H9 (cell line): ENCODE results near the gene DDX21. TPM values are rescaled to one million over a fixed set of nuclear protein-coding genes. Genes with fewer than 3 reads are reported as not detected.
"Not testable (repeated sequence)": the region's sequence is repeated elsewhere in the genome, so short reads cannot be mapped to it uniquely, and the experiment has no call there.

Experiments used
- DNase-seq: peaks from one replicate; pipeline ENCODE4 v3.0.0-alpha.2; 2017
- H2AFZ ChIP-seq: one replicate; pipeline ENCODE4 v1.6.1; 2013; ENCODE audit warnings: mild to moderate bottlenecking, low read length, control low read depth, moderate library complexity
- H2AK5ac ChIP-seq: 2 replicates; pipeline ENCODE4 v1.6.1; 2013; ENCODE audit warnings: low read length, control low read depth, mixed read lengths; ENCODE audit not compliant: insufficient read length
- H2BK120ac ChIP-seq: one replicate; pipeline ENCODE4 v1.6.1; 2013; ENCODE audit warnings: low read depth, mild to moderate bottlenecking, low read length, control low read depth, inconsistent platforms; ENCODE audit not compliant: poor library complexity, severe bottlenecking
- H2BK12ac ChIP-seq: 2 replicates; pipeline ENCODE4 v1.6.1; 2013; ENCODE audit warnings: low read length, control low read depth, mixed read lengths, low read depth; ENCODE audit not compliant: insufficient read length
- H2BK15ac ChIP-seq: 2 replicates; pipeline ENCODE4 v1.6.1; 2013; ENCODE audit warnings: low read depth, low read length, control low read depth
- H2BK20ac ChIP-seq: one replicate; pipeline ENCODE4 v1.6.1; 2013; ENCODE audit warnings: low read depth, mild to moderate bottlenecking, low read length, control low read depth, inconsistent platforms; ENCODE audit not compliant: poor library complexity, severe bottlenecking
- H2BK5ac ChIP-seq: 2 replicates; pipeline ENCODE4 v1.6.1; 2013; ENCODE audit warnings: low read length, control low read depth, mixed read lengths; ENCODE audit not compliant: insufficient read length
- H3K14ac ChIP-seq: 2 replicates; pipeline ENCODE4 v1.6.1; 2013; ENCODE audit warnings: low read length, control low read depth; ENCODE audit not compliant: insufficient read depth
- H3K18ac ChIP-seq: 2 replicates; pipeline ENCODE4 v1.6.1; 2013; ENCODE audit warnings: low read depth, mild to moderate bottlenecking, mixed read lengths, low read length, control low read depth; ENCODE audit not compliant: insufficient read length
- H3K23ac ChIP-seq: 2 replicates; pipeline ENCODE4 v1.6.1; 2013; ENCODE audit warnings: low read length, control low read depth, mixed read lengths, low read depth; ENCODE audit not compliant: insufficient read length
- H3K23me2 ChIP-seq: 2 replicates; pipeline ENCODE4 v1.6.1; 2013; ENCODE audit warnings: low read depth, mild to moderate bottlenecking, mixed read lengths, low read length, control low read depth; ENCODE audit not compliant: insufficient read length, poor library complexity, severe bottlenecking
- H3K27ac ChIP-seq: 2 replicates; pipeline ENCODE4 v1.5.1; 2013; ENCODE audit warnings: low read length, control low read depth, mixed read lengths, low read depth; ENCODE audit not compliant: insufficient read length
- H3K27me3 ChIP-seq: 2 replicates; pipeline ENCODE4 v1.6.1; 2013; ENCODE audit warnings: low read length, control low read depth, inconsistent platforms; ENCODE audit not compliant: insufficient read depth
- H3K4ac ChIP-seq: 2 replicates; pipeline ENCODE4 v1.6.1; 2013; ENCODE audit warnings: low read depth, mild to moderate bottlenecking, control low read depth, inconsistent platforms, low read length, moderate library complexity
- H3K4me1 ChIP-seq: 2 replicates; pipeline ENCODE4 v1.6.1; 2013; ENCODE audit warnings: low read length, control low read depth, inconsistent platforms; ENCODE audit not compliant: insufficient read depth
- H3K4me2 ChIP-seq: 2 replicates; pipeline ENCODE4 v1.6.1; 2013; ENCODE audit warnings: low read length, control low read depth, mixed read lengths; ENCODE audit not compliant: insufficient read length, insufficient read depth
- H3K56ac ChIP-seq: 2 replicates; pipeline ENCODE4 v1.6.1; 2013; ENCODE audit warnings: low read depth, mild to moderate bottlenecking, mixed read lengths, low read length, control low read depth; ENCODE audit not compliant: insufficient read length
- H3K79me1 ChIP-seq: 2 replicates; pipeline ENCODE4 v1.6.1; 2013; ENCODE audit warnings: low read depth, mild to moderate bottlenecking, moderate library complexity, low read length, control low read depth, inconsistent platforms; ENCODE audit not compliant: insufficient read depth, poor library complexity, severe bottlenecking
- H3K79me2 ChIP-seq: 2 replicates; pipeline ENCODE4 v1.6.1; 2013; ENCODE audit warnings: low read length, control low read depth, inconsistent platforms; ENCODE audit not compliant: insufficient read depth
- H3K9ac ChIP-seq: 2 replicates; pipeline ENCODE4 v1.6.1; 2013; ENCODE audit warnings: low read length, control low read depth, mixed read lengths; ENCODE audit not compliant: insufficient read length; ENCODE audit errors: extremely low read depth
- H3K9me3 ChIP-seq: one replicate; pipeline ENCODE4 v1.6.1; 2013; ENCODE audit warnings: low read depth, low read length, inconsistent platforms; ENCODE audit not compliant: control insufficient read depth
- H3T11ph ChIP-seq: one replicate; pipeline ENCODE4 v1.6.1; 2013; ENCODE audit warnings: mild to moderate bottlenecking, low read length, control low read depth, inconsistent platforms
- H4K20me1 ChIP-seq: one replicate; pipeline ENCODE4 v1.6.1; 2013; ENCODE audit not compliant: control insufficient read depth, insufficient read length, insufficient read depth
- H4K5ac ChIP-seq: 2 replicates; pipeline ENCODE4 v1.6.1; 2013; ENCODE audit warnings: low read depth, mild to moderate bottlenecking, mixed read lengths, low read length, control low read depth; ENCODE audit not compliant: insufficient read length
- H4K8ac ChIP-seq: replicated peaks from 2 replicates; pipeline ENCODE4 v1.6.1; 2013; ENCODE audit warnings: low read length, control low read depth, mixed read lengths, low read depth; ENCODE audit not compliant: insufficient read length
- H4K91ac ChIP-seq: 2 replicates; pipeline ENCODE4 v1.6.1; 2013; ENCODE audit warnings: low read depth, mild to moderate bottlenecking, moderate library complexity, mixed read lengths, low read length, control low read depth; ENCODE audit not compliant: insufficient read length
- H3K27ac Mint-ChIP-seq, 3 experiments: 2 replicates in 2 of 3; 3 replicates in 1 of 3; pipeline ENCODE4 v1.8.0; 2020 to 2021; ENCODE audit warnings: mixed read lengths in 3 of 3, mild to moderate bottlenecking in 1 of 3, moderate library complexity in 1 of 3
- H3K27me3 Mint-ChIP-seq: 2 replicates; pipeline ENCODE4 v1.8.0; 2021; ENCODE audit warnings: low read depth, mild to moderate bottlenecking, moderate library complexity, mixed read lengths
- H3K36me3 Mint-ChIP-seq, 3 experiments: 2 replicates in 2 of 3; 3 replicates in 1 of 3; pipeline ENCODE4 v1.8.0; 2020 to 2021; ENCODE audit warnings: low read depth in 3 of 3, mixed read lengths in 3 of 3; ENCODE audit not compliant: insufficient read depth in 1 of 3
- H3K4me1 Mint-ChIP-seq, 2 experiments: 2 replicates each; pipeline ENCODE4 v1.8.0; 2020; ENCODE audit warnings: mixed read lengths in 2 of 2
- H3K4me3 Mint-ChIP-seq, 2 experiments: 2 replicates in 1 of 2; 3 replicates in 1 of 2; pipeline ENCODE4 v1.8.0; 2020 to 2021; ENCODE audit warnings: mild to moderate bottlenecking in 2 of 2, mixed read lengths in 2 of 2, moderate library complexity in 1 of 2
- H3K9me3 Mint-ChIP-seq, 2 experiments: 2 replicates in 1 of 2; 3 replicates in 1 of 2; pipeline ENCODE4 v1.8.0; 2020; ENCODE audit warnings: mild to moderate bottlenecking in 2 of 2, mixed read lengths in 2 of 2, moderate library complexity in 1 of 2
- CTCF ChIP-seq: fragments of 200-600 bp; sonication (generic); conservative IDR thresholded peaks from 3 replicates; pipeline ENCODE4 v1.8.0; 2021; ENCODE audit warnings: antibody characterized with exemption, mild to moderate bottlenecking
- WGBS: extraction: QIAGEN DNeasy Blood & Tissue Kit; methylation state at CpG from one replicate; pipeline ENCODE4 v1.1.7; 2013; ENCODE audit warnings: missing lambda C conversion rate, low lambda C conversion rate, mixed read lengths; ENCODE audit not compliant: insufficient read length; ENCODE audit errors: extremely low coverage; 5-methylcytosine and 5-hydroxymethylcytosine counted together
- total RNA-seq: library from RNA; stranded (reverse); gene quantifications from 2 replicates; pipeline ENCODE4 v1.2.1, GENCODE V29; 2021

The DDX21 gene
- total RNA-seq, 1 experiment from 2014 or later: 180 TPM

DNA sequence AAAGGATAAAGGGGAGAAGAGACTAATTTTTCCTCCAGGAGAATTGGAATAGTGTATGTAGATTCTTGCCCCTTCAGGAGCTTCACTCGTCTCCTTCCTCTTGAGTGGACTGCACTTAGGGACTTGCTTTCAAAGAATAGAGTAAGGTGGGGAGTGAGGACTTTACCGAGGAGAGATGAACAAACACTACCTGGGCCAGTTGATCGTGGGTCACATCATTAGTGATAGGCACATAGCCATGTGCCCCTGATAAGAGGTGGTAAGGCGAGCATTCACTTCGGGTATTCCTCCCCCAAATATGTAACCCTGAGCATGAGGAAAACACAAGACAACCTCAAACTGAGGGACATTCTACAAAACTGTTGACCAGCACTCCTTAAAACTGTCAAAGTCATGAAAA lies 18.0 kb downstream of the DDX21 start:
- Histone ChIP-seq H3K14ac (no peak overlapping the region), H2AK5ac (no peak overlapping the region), H4K8ac (no peak overlapping the region), H2BK15ac (no peak overlapping the region), H2BK12ac (no peak overlapping the region), H2BK5ac (no peak overlapping the region), H3K27me3 (no peaks in the 10 kb centered on the region), H3K27ac (no peak overlapping the region), H3K56ac (no peak overlapping the region), H3K4me1 (no peaks in the 10 kb centered on the region), H4K91ac (no peak overlapping the region), H2BK20ac (no peak overlapping the region), H2BK120ac (no peak overlapping the region), H3K18ac (no peak overlapping the region), H3K23me2 (no peaks in the 10 kb centered on the region), H3K9ac (no peak overlapping the region), H2AFZ (no peak overlapping the region), H3K9me3 (no peaks in the 10 kb centered on the region), H3K79me2 (no peaks in the 10 kb centered on the region), H3K23ac (no peak overlapping the region), H3K79me1 (peaks cover 5% of the 10 kb centered on the region), H3T11ph (no peak overlapping the region), H4K5ac (no peak overlapping the region), H3K4ac (no peak overlapping the region), H4K20me1 (no peaks in the 10 kb centered on the region), H3K4me2 (no peak overlapping the region)
- DNase-seq: no peak
- Mint-ChIP-seq H3K9me3 (no peaks in the 10 kb centered on the region; a peak in 1 of 5 replicates), H3K4me1 (no peaks in the 10 kb centered on the region), H3K4me3 (no peak overlapping the region), H3K36me3 (peaks cover 59 to 97% (median 85%) of the 10 kb centered on the region in 3 experiments), H3K27me3 (no peaks in the 10 kb centered on the region; the same call in 1 of the 2 replicates), H3K27ac (no peak overlapping the region)
- no CpG with 5 or more reads among the region's 5 CpGs for WGBS
- TF ChIP-seq CTCF: no peak

DNA sequence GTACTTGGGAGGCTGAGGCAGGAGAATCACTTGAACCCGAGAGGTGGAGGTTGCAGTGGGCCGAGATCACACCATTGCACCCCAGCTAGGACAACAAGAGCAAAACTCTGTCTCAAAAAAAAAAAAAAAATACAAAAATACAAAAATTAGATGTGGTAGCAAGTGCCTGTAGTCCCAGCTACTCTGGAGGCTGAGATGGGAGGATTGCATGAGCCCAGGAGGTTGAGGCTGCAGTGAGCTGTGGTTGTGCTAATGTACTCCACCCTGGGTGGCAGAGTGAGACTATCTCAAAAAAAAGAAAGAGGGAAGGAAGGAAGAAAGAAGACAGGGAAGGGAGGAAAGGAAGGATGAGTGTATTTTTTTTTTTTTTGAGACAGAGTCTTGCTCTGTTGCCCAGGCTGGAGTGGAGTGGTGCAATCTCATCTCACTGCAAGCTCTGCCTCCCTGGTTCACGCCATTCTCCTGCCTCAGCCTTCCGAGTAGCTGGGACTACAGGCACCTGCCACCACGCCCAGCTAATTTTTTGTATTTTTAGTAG lies 20.0 kb downstream of the DDX21 start:
- not testable (repeated sequence) for H3K18ac ChIP-seq, H3K9me3 Mint-ChIP-seq, H3T11ph ChIP-seq, H2BK120ac ChIP-seq, H3K4ac ChIP-seq, H3K27me3 Mint-ChIP-seq, H2BK15ac ChIP-seq, H3K27me3 ChIP-seq, H4K8ac ChIP-seq, H3K9ac ChIP-seq, H3K23me2 ChIP-seq, H2BK12ac ChIP-seq, H3K4me2 ChIP-seq, H2AK5ac ChIP-seq, H4K5ac ChIP-seq, H2BK20ac ChIP-seq, H3K9me3 ChIP-seq, H2AFZ ChIP-seq, H3K56ac ChIP-seq, H4K91ac ChIP-seq, H2BK5ac ChIP-seq, DNase-seq, H3K79me2 ChIP-seq, H3K27ac ChIP-seq, H4K20me1 ChIP-seq, H3K4me1 ChIP-seq, H3K27ac Mint-ChIP-seq, H3K14ac ChIP-seq, H3K4me3 Mint-ChIP-seq, H3K23ac ChIP-seq, H3K79me1 ChIP-seq, H3K4me1 Mint-ChIP-seq
- no CpG with 5 or more reads among the region's 5 CpGs for WGBS
- H3K36me3 Mint-ChIP-seq: peaks cover 55 to 97% (median 82%) of the 10 kb centered on the region in 3 experiments
